Activated CD8-positive, alpha-beta memory T cell treated with anti-CD3 and anti-CD28 coated beads for 36 hours (primary cell): ENCODE measurements around the gene ZNF530. TPM values are rescaled to one million over a fixed set of nuclear protein-coding genes. Genes with fewer than 3 reads are reported as not detected.

Experiments
- total RNA-seq, 2 experiments: library from RNA; stranded (reverse); gene quantifications; one replicate each; pipeline ENCODE4 v1.2.3, GENCODE V29; 2021

The ZNF530 gene
- total RNA-seq, 2 experiments from 2014 or later: 10.2 to 10.8 TPM

Other genes starting within 250 kb of the ZNF530 start
- 1 to 10 TPM; 8.9 to 9.7 TPM for gene ZNF304, start 248.6 kb upstream of the ZNF530 start, total RNA-seq
- 1 to 10 TPM; 5.6 to 7.1 TPM for gene TRAPPC2B, start 236.3 kb upstream of the ZNF530 start, total RNA-seq
- gene ZNF547, start 236.3 kb upstream of the ZNF530 start, total RNA-seq: 1 to 10 TPM; 1.9 to 2.7 TPM
- 10 to 100 TPM; 11.8 to 13.9 TPM for gene ZNF548, start 210.0 kb upstream of the ZNF530 start, total RNA-seq
- gene ZNF17, start 188.7 kb upstream of the ZNF530 start, total RNA-seq: 10 to 100 TPM in 1 of 2 experiments, 1 to 10 TPM in 1; 9.9 to 10.9 TPM
- 10 to 100 TPM; 27.5 to 28.6 TPM for gene ZNF749, start 164.6 kb upstream of the ZNF530 start, total RNA-seq
- gene VN1R1, start 142.7 kb upstream of the ZNF530 start, total RNA-seq: under 1 TPM; 0.15 to 0.17 TPM
- gene ZNF772, start 122.3 kb upstream of the ZNF530 start, total RNA-seq: 1 to 10 TPM; 5.2 to 6.1 TPM
- gene ZNF419, start 112.1 kb upstream of the ZNF530 start, total RNA-seq: 1 to 10 TPM; 7.3 to 7.5 TPM
- gene ZNF773, start 99.9 kb upstream of the ZNF530 start, total RNA-seq: 1 to 10 TPM; 5.0 to 7.0 TPM
- 1 to 10 TPM; 4.4 TPM for gene ZNF549, start 72.5 kb upstream of the ZNF530 start, total RNA-seq
- 1 to 10 TPM; 8.8 to 10.0 TPM for gene ZNF550, start 40.0 kb upstream of the ZNF530 start, total RNA-seq
- gene ZNF416, start 21.0 kb upstream of the ZNF530 start, total RNA-seq: 1 to 10 TPM; 3.4 to 4.0 TPM
- gene ZIK1, start 15.7 kb upstream of the ZNF530 start, total RNA-seq: 10 to 100 TPM in 1 of 2 experiments, 1 to 10 TPM in 1; 8.7 to 11.1 TPM
- 10 to 100 TPM; 15.9 to 16.9 TPM for gene ZNF134, start 14.4 kb downstream of the ZNF530 start, total RNA-seq
- gene ZNF211, start 33.3 kb downstream of the ZNF530 start, total RNA-seq: 1 to 10 TPM; 5.5 to 6.6 TPM
- not detected for gene ZSCAN4, start 69.0 kb downstream of the ZNF530 start, total RNA-seq
- 10 to 100 TPM; 12.8 to 13.9 TPM for gene ZNF551, start 82.1 kb downstream of the ZNF530 start, total RNA-seq
- gene ZNF154, start 109.3 kb downstream of the ZNF530 start, total RNA-seq: 1 to 10 TPM; 5.0 to 5.1 TPM
- gene ZNF671, start 127.7 kb downstream of the ZNF530 start, total RNA-seq: 1 to 10 TPM; 8.2 to 8.4 TPM
- 10 to 100 TPM; 10.2 to 10.8 TPM for gene ZNF776, start 146.9 kb downstream of the ZNF530 start, total RNA-seq
- gene ZNF586, start 169.8 kb downstream of the ZNF530 start, total RNA-seq: 10 to 100 TPM; 13.6 to 15.4 TPM
- 1 to 10 TPM; 6.4 to 7.2 TPM for gene ZNF552, start 215.0 kb downstream of the ZNF530 start, total RNA-seq
- 10 to 100 TPM; 27.3 to 27.5 TPM for gene ZNF587B, start 230.4 kb downstream of the ZNF530 start, total RNA-seq
- gene ZNF587, start 250.0 kb downstream of the ZNF530 start, total RNA-seq: 10 to 100 TPM; 23.9 to 24.0 TPM